ENCODE measurements around the gene ONECUT1. TPM values are rescaled to one million over a fixed set of nuclear protein-coding genes. Genes with fewer than 3 reads are reported as not detected.

Gene ONECUT1
- total RNA-seq, 2 experiments from 2014 or later: 0.15 to 0.25 TPM

DNA sequence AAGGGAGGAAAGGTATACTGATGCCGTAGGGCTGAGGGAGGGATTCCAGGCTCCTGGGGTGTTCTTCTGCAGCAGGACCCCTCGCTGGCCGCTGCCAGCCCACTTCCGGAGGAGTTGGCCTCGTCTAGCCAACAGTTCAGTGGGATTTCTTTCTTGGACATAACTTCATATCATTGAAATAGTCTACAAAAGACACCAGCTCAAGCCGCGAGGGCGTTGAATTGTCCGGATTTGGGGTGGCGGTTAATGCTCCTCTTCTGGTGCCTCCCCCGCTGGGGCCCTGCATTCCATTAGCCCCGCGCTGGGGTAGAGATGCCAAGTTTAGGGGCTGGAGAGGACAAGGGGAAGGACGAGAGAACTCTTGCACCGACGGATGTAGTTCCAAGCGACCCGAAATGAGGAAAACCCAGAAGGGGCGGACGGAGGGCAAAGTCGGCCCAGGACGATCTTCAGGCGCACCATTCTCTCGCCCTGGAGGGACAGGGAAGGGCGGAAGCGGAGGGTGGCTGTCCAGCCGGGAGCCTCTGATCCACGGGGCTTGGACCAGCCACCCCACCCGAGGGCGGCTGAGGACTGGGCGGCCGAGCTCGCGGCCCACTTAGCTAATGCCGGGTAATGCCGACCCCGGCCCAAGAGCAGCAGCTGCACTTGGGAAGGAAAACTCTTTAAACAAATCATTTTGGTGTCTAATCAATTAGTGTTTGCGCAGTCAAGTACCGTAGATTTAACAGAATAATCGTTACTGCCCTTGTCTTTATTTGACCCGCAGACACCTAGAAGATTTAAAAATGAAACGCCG lies 4.7 kb upstream of the ONECUT1 start:
- CTCF ChIA-PET (ENCODE audit: unreplicated experiment): no interaction called here

DNA sequence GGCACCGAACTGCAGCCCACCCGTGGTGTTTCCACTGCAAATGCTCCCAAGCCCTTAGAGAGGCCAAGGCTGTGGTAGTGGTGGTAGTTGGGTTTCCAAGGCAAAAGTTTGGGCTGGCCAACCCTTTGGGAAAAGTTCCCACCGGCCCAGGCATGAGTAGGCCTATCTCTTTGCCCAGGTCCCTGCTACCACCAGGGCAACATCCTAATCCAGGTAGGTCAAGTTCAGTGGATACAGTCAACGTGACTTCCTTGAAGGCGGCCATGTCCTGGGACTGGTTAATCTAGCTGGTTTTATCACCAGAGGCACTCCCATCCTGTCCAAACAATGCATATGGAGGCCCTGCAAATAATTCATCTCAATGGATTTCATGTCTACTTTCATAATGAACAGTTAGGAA lies 1.6 kb upstream of the ONECUT1 start:
- no peak for TF ChIP-seq EZH2phosphoT487 (IDR thresholded peaks at IDR 0.05; ENCODE audit: borderline replicate concordance, low read depth, low read length)
- TF ChIP-seq, protein P1, sequence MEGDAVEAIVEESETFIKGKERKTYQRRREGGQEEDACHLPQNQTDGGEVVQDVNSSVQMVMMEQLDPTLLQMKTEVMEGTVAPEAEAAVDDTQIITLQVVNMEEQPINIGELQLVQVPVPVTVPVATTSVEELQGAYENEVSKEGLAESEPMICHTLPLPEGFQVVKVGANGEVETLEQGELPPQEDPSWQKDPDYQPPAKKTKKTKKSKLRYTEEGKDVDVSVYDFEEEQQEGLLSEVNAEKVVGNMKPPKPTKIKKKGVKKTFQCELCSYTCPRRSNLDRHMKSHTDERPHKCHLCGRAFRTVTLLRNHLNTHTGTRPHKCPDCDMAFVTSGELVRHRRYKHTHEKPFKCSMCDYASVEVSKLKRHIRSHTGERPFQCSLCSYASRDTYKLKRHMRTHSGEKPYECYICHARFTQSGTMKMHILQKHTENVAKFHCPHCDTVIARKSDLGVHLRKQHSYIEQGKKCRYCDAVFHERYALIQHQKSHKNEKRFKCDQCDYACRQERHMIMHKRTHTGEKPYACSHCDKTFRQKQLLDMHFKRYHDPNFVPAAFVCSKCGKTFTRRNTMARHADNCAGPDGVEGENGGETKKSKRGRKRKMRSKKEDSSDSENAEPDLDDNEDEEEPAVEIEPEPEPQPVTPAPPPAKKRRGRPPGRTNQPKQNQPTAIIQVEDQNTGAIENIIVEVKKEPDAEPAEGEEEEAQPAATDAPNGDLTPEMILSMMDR (conservative IDR thresholded peaks at IDR 0.05; ENCODE audit: low read length): no peak
- intact Hi-C loops (cut with micrococcal nuclease; ENCODE audit: unreplicated experiment): no loop called here
- POLR2A ChIA-PET: no interaction called here
- no TSS peak for BruUV-seq (replicated peaks)
- Histone ChIP-seq H2AFZ (ENCODE audit: low read length) (no peak overlapping the region), H3K9me3 (ENCODE audit: low read length) (no peaks in the 10 kb centered on the region), H4K20me1 (ENCODE audit: insufficient read depth, low read length) (no peaks in the 10 kb centered on the region), H3K79me2 (ENCODE audit: insufficient read depth, low read depth, low read length) (no peaks in the 10 kb centered on the region), H3K4me2 (ENCODE audit: low read length) (no peak overlapping the region), H3K4me1 (ENCODE audit: insufficient read depth, low read length, poor library complexity, severe bottlenecking) (no peaks in the 10 kb centered on the region), H3K4me3 (ENCODE audit: low read depth, low read length, poor library complexity, severe bottlenecking) (no peak overlapping the region), H3K9me2 (ENCODE audit: insufficient read depth, low read length) (no peaks in the 10 kb centered on the region), H3K27ac (ENCODE audit: low read depth, low read length, poor library complexity, severe bottlenecking) (no peak overlapping the region), H3K36me3 (ENCODE audit: insufficient read depth, low read length) (no peaks in the 10 kb centered on the region)
- CTCF ChIA-PET (ENCODE audit: unreplicated experiment): no interaction called here
- no peak for DNase-seq (ENCODE audit: low spot score)

More for the DNA sequence above, 4.7 kb upstream of the ONECUT1 start:
- no peaks in the 10 kb centered on the region for H3K9me2 ChIP-seq (ENCODE audit: insufficient read depth, low read length)
- intact Hi-C loops (cut with micrococcal nuclease; ENCODE audit: unreplicated experiment): no loop called here
- H3K79me2 ChIP-seq (ENCODE audit: insufficient read depth, low read depth, low read length): no peaks in the 10 kb centered on the region
- TF ChIP-seq, protein P1 (conservative IDR thresholded peaks at IDR 0.05; ENCODE audit: low read length): no peak
- TF ChIP-seq EZH2phosphoT487 (IDR thresholded peaks at IDR 0.05; ENCODE audit: borderline replicate concordance, low read depth, low read length): no peak
- no peak overlapping the region for H3K27ac ChIP-seq (ENCODE audit: low read depth, low read length, poor library complexity, severe bottlenecking)
- no peaks in the 10 kb centered on the region for H3K9me3 ChIP-seq (ENCODE audit: low read length)
- H3K36me3 ChIP-seq (ENCODE audit: insufficient read depth, low read length): no peaks in the 10 kb centered on the region
- no peak overlapping the region for H3K4me3 ChIP-seq (ENCODE audit: low read depth, low read length, poor library complexity, severe bottlenecking)
- no peaks in the 10 kb centered on the region for H3K4me1 ChIP-seq (ENCODE audit: insufficient read depth, low read length, poor library complexity, severe bottlenecking)
- no peak overlapping the region for H3K4me2 ChIP-seq (ENCODE audit: low read length)
- DNase-seq (ENCODE audit: low spot score): no peak
- H4K20me1 ChIP-seq (ENCODE audit: insufficient read depth, low read length): no peaks in the 10 kb centered on the region
- POLR2A ChIA-PET: interaction anchor here (0.6 to 0.7 kb wide), 2 partner anchors 218 to 919 kb away, joined by 5 read pairs; no protein-coding TSS in a partner anchor
- no peak overlapping the region for H2AFZ ChIP-seq (ENCODE audit: low read length)
- no TSS peak for BruUV-seq (replicated peaks)

Measured in OCI-LY7 (cell line).